NCI-H1092 (cell line): ENCODE results near the gene ARVCF.

Experiments
- DNase-seq: peaks from one replicate; lab custom pipeline; 2025; lab: John Stamatoyannopoulos, UW

ARVCF gene

GRCh38 chr22:19973551-19974267, 42.9 kb downstream of the ARVCF start:
- DNase-seq, result no peak

- no peak for DNase-seq
Observed at GRCh38 chr22:19972652-19973550, 43.7 kb downstream of the ARVCF start.

GRCh38 chr22:19972251-19972650, 44.4 kb downstream of the ARVCF start:
- DNase-seq, result no peak

- DNase-seq, result no peak
Observed at GRCh38 chr22:19971276-19972124, 45.1 kb downstream of the ARVCF start.

- peak; percentile 21 for DNase-seq
Observed at GRCh38 chr22:19970479-19971275, 45.9 kb downstream of the ARVCF start.

GRCh38 chr22:19970031-19970478, 46.6 kb downstream of the ARVCF start:
- DNase-seq, result no peak

- no peak for DNase-seq
Observed at GRCh38 chr22:19969141-19969928, 47.3 kb downstream of the ARVCF start.

GRCh38 chr22:19968450-19968891, 48.2 kb downstream of the ARVCF start:
- no peak for DNase-seq

GRCh38 chr22:19967850-19968449, 48.7 kb downstream of the ARVCF start:
- DNase-seq, result no peak

GRCh38 chr22:19966908-19967750, 49.5 kb downstream of the ARVCF start:
- DNase-seq, result no peak

GRCh38 chr22:19965771-19966709, 50.6 kb downstream of the ARVCF start:
- no peak for DNase-seq

- no peak for DNase-seq
Observed at GRCh38 chr22:19964701-19965386, 51.8 kb downstream of the ARVCF start.

GRCh38 chr22:19963863-19964642, 52.6 kb downstream of the ARVCF start:
- DNase-seq, result no peak

- no peak for DNase-seq
Observed at GRCh38 chr22:19962909-19963806, 53.5 kb downstream of the ARVCF start.

- DNase-seq, result peak; percentile 73
Observed at GRCh38 chr22:19962246-19962908, 54.2 kb downstream of the ARVCF start.
